ENCODE data around the gene ZNF277.

GRCh38 chr7:112346381-112347060 is 140.0 kb downstream of the ZNF277 start:
- TF ChIP-seq CTCF (IDR thresholded peaks at IDR 0.05; ENCODE audit: low read depth, low read length, poor library complexity, severe bottlenecking) = no peak
- no peak for TF ChIP-seq EZH2phosphoT487 (IDR thresholded peaks at IDR 0.05; ENCODE audit: borderline replicate concordance, low read length)

All from DOHH2 (cell line).